Right lobe of liver (tissue), 6 donors: ENCODE results near the gene DNAJC12. TPM values are rescaled to one million over a fixed set of nuclear protein-coding genes. Genes with fewer than 3 reads are reported as not detected.
A peak's percentile ranks its signal among the peaks of the same experiment; 100 is the strongest.

Experiments
- ATAC-seq, 4 donors: fragments of 200-7000 bp; cut with Tn5 transposase; one replicate each; pipeline ENCODE4 v1.9.1; 2020; ENCODE audit warnings: mild to moderate bottlenecking in 4 of 4, moderate library complexity in 4 of 4
- DNase-seq, 3 donors: peaks; one replicate each; pipeline ENCODE4 v3.0.0-alpha.2; 2020
- H3K27ac ChIP-seq, 3 donors: fragments of 200-600 bp; one replicate each; pipeline ENCODE4 v1.8.0; 2022
- H3K27me3 ChIP-seq, 2 donors: fragments of 200-600 bp; one replicate each; pipeline ENCODE4 v1.8.0; 2022
- H3K36me3 ChIP-seq, 4 donors: fragments of 200-600 bp; sonication (generic) in 1 of 4; one replicate each; pipeline versions ENCODE4 v1.5.1 to v1.8.0; 2017 to 2022; ENCODE audit warnings: control low read depth in 1 of 4
- H3K4me1 ChIP-seq, 4 donors: fragments of 200-600 bp; sonication (generic) in 1 of 4; one replicate each; pipeline versions ENCODE4 v1.5.1 to v1.8.0; 2017 to 2022; ENCODE audit warnings: control low read depth in 1 of 4
- H3K4me3 ChIP-seq, 3 donors: fragments of 200-600 bp; one replicate each; pipeline ENCODE4 v1.8.0; 2022
- H3K9me3 ChIP-seq, 4 donors: fragments of 200-600 bp; sonication (generic) in 1 of 4; one replicate each; pipeline versions ENCODE4 v1.5.1 to v1.8.0; 2017 to 2022; ENCODE audit warnings: control low read depth in 1 of 4
- POLR2A ChIP-seq: fragments of 450-650 bp; IDR thresholded peaks from one replicate; pipeline ENCODE4 v1.6.1; 2017; ENCODE audit warnings: antibody characterized with exemption, mild to moderate bottlenecking
- WGBS: methylation state at CpG from one replicate; pipeline ENCODE4 v1.1.6; 2018; ENCODE audit warnings: low coverage, low lambda C conversion rate; ENCODE audit not compliant: insufficient coverage; ENCODE audit errors: missing lambda C conversion rate; 5-methylcytosine and 5-hydroxymethylcytosine counted together
- intact Hi-C, 2 donors: fragments of 100-400 bp; cut with DNase I; formaldehyde crosslinking; loops; one replicate each; pipeline versions ENCODE4 v1.11.2 to v1.14.1; 2022
- total RNA-seq, 6 experiments: library from RNA; depleted of rRNA in 2 of 6; stranded (reverse); fragments of >200 nt in 2 of 6; fragmentation: NEBNext Ultra II Directional in 3 of 6; extraction: Animal tissue kit (Norgen Biotek cat#: 25700) in 3 of 6; gene quantifications; one replicate each; pipeline versions ENCODE4 v1.1.0 to v1.2.4, GENCODE V29; 2016 to 2023
- TF ChIP-seq, protein P1 (sequence below), 4 donors: fragments of 200-600 bp in 3 of 4; fragments of 450-650 bp in 1 of 4; IDR thresholded peaks; one replicate each; pipeline versions ENCODE4 v1.5.1 to v1.8.0; 2016 to 2022; ENCODE audit warnings: antibody characterized with exemption in 4 of 4, mild to moderate bottlenecking in 2 of 4
- donor health status: DM: no; HTN: yes; CAD: no.
- donor health status: DM: no; HTN: no; CAD: no.
- donor health status: DM: no; HTN: no; CAD: no.
- donor health status: DM: no; HTN: yes; CAD: no.
- donor health status: DM: no; HTN: yes; CAD: no.

DNAJC12 gene
- total RNA-seq, 6 experiments from 2014 or later, result 11.8 to 25.6 (median 20.9) TPM

DNA sequence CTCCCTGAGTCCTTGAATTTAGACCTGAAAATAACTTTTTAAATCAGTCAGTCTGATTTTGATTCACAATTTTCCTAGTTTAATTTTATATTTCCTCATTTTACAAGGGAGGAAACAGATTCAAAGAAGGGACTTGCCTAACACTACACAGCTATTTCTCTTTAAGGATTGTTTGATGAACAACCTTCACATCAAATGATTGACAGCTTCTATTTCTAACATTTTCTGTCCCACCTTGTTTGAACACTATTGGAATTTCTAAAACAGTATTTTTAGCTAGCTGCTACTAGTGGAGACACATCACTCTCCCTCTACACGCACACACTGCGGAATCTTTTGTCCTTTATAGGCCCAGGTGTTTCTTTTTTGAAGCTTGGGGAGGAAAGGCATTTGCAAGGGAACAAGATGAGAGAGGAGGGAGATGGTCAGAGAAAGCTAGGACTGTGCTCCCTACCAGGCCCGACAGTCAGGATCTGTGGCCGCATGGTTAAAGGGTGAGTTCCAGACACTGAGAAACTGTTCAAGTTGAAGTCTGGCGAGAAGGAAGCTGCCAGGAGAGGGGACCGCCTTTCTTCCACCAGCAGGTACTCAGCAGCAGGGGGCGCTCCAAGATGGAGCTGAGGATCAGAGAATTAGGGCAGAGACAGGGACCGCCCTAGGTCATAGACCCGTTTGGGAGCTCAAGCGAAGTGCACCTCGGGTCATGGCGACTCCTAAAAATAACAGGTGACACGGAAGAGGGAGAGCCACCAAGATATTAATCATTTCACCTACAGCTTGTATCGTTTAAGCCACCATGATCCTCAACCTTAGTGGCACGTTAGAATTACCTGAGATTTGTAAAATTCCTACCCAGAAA lies 49.7 kb downstream of the DNAJC12 start:
- intact Hi-C loops, result no loop called here
- Histone ChIP-seq H3K36me3 (no peaks in the 10 kb centered on the region), H3K4me1 (no peaks in the 10 kb centered on the region), H3K4me3 (peak overlapping the region in 1 of 3 donors; percentile 9), H3K27me3 (no peaks in the 10 kb centered on the region), H3K9me3 (no peaks in the 10 kb centered on the region), H3K27ac (no peak overlapping the region)
- DNase-seq (peak; percentile 86 to 89 (median 86)), ATAC-seq (peak; percentile 98 to 99 (median 99))
- TF ChIP-seq, protein P1, sequence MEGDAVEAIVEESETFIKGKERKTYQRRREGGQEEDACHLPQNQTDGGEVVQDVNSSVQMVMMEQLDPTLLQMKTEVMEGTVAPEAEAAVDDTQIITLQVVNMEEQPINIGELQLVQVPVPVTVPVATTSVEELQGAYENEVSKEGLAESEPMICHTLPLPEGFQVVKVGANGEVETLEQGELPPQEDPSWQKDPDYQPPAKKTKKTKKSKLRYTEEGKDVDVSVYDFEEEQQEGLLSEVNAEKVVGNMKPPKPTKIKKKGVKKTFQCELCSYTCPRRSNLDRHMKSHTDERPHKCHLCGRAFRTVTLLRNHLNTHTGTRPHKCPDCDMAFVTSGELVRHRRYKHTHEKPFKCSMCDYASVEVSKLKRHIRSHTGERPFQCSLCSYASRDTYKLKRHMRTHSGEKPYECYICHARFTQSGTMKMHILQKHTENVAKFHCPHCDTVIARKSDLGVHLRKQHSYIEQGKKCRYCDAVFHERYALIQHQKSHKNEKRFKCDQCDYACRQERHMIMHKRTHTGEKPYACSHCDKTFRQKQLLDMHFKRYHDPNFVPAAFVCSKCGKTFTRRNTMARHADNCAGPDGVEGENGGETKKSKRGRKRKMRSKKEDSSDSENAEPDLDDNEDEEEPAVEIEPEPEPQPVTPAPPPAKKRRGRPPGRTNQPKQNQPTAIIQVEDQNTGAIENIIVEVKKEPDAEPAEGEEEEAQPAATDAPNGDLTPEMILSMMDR (IDR thresholded peaks at IDR 0.05), result peak; percentile 65 to 88 (median 78)
- no peak for TF ChIP-seq POLR2A
- 24% methylated on average over 9 of the region's 15 CpGs for WGBS

DNA sequence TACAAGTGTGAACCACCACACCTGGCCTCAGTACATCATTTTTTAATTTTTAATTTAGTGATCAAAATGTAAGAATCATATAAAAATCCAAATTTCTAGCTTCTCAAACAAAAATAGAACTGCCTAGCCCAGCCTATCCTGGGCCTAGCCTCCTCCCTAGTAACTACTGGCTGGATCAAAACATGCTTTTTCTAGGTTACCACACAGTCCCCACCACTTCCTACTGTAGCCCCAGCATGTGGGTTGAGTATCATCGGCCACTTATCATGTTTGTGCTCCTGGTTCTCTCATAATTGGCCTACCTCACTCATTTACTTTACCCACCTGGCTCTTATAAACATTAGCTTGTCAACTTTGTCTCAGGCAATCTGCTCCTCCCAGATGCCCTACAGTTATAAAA lies 52.9 kb downstream of the DNAJC12 start:
- H3K27ac ChIP-seq, result no peak overlapping the region
- H3K4me3 ChIP-seq, result no peak overlapping the region
- no peaks in the 10 kb centered on the region for H3K9me3 ChIP-seq
- ATAC-seq (no peak), DNase-seq (no peak)
- H3K36me3 ChIP-seq, result no peaks in the 10 kb centered on the region
- H3K27me3 ChIP-seq, result no peaks in the 10 kb centered on the region
- WGBS, result 71% methylated on average over 1 of the region's 1 CpG
- no peaks in the 10 kb centered on the region for H3K4me1 ChIP-seq
- intact Hi-C loops, result no loop called here
- TF ChIP-seq, protein P1 (IDR thresholded peaks at IDR 0.05), result no peak
- TF ChIP-seq POLR2A, result no peak

DNA sequence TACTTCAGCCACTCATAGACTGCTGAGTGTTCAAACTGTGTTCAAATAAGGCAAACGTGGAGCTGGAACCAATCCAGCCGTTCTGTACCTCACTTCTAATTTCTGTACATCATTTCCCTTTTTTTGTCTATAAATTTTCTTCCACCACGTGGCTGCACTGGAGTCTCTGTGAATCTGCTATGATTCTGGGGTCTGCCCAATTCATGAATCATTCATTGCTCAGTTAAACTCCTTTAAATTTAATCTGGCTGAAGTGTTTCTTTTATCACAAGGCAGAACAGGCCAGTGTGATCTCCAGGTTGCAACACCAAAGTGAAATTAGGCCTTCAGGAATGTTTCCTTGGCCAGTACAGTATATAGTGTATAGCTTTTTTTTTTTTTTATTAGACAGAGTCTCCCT lies 53.5 kb downstream of the DNAJC12 start:
- no peak overlapping the region for H3K4me3 ChIP-seq
- TF ChIP-seq, protein P1 (IDR thresholded peaks at IDR 0.05), result no peak
- TF ChIP-seq POLR2A, result no peak
- 24% methylated on average over 3 of the region's 3 CpGs for WGBS
- H3K27me3 ChIP-seq, result no peaks in the 10 kb centered on the region
- no peak for ATAC-seq
- DNase-seq, result no peak
- H3K27ac ChIP-seq, result no peak overlapping the region
- H3K9me3 ChIP-seq, result no peaks in the 10 kb centered on the region
- intact Hi-C loops, result loop anchor here in 1 of 2 donors (5.0 kb wide), 1 partner anchor 87 kb away; the partner anchor contains the start of gene CTNNA3
- H3K4me1 ChIP-seq, result no peaks in the 10 kb centered on the region
- no peaks in the 10 kb centered on the region for H3K36me3 ChIP-seq

DNA sequence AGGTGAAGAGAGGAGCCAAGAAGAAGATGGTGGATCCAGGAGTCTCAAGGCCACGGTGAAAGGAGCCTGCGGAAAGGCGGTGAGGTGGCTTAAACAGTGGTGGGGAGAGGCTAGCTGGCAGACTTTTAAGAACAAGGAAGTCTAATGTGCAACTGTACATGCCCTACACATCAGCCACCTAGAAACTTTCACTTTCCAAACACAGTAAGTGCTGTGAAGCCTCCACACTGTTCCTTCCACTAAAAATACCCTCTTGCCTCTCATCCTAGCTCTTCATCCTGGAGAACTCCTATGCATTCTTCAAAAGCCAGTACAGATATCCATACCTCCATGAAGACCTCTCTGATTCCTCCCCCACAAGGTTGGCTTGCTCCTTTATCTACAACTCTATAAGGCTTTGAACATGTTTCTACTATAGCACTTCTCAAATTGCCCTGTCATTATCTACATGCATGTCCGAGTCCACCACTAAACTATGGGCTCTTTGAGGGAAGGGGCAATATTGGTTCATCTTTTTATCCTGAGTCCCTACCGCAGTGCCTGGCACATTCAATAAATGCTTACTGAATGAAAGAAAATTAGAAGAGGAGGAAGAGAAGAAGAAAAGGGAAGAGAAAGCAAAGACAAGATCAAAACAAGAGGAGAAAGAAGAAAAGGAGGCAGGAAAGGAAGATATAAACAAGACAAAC lies 54.2 kb downstream of the DNAJC12 start:
- Histone ChIP-seq H3K4me1 (no peaks in the 10 kb centered on the region), H3K9me3 (no peaks in the 10 kb centered on the region), H3K27me3 (no peaks in the 10 kb centered on the region), H3K27ac (no peak overlapping the region), H3K36me3 (no peaks in the 10 kb centered on the region), H3K4me3 (no peak overlapping the region)
- TF ChIP-seq POLR2A, result no peak
- TF ChIP-seq, protein P1 (IDR thresholded peaks at IDR 0.05), result no peak
- ATAC-seq, result peak in 2 of 4 donors; percentile 12 to 29
- no peak for DNase-seq
- intact Hi-C loops, result loop anchor here in 1 of 2 donors (5.0 kb wide), 1 partner anchor 86 kb away; the partner anchor contains the start of gene CTNNA3
- 86% methylated on average over 5 of the region's 5 CpGs for WGBS
